ENCODE results near the gene PTGER4.

- TF ChIP-seq POLR2A (IDR thresholded peaks at IDR 0.05; ENCODE audit: low read depth) (no peak), CTCF (IDR thresholded peaks at IDR 0.05) (no peak), POLR2AphosphoS5 (IDR thresholded peaks at IDR 0.05) (no peak)
These were observed 30.2 kb upstream of the PTGER4 start for GRCh38 chr5:40649463-40650030.
